ENCODE data around the gene PRKCE. TPM values are rescaled to one million over a fixed set of nuclear protein-coding genes. Genes with fewer than 3 reads are reported as not detected.

Gene PRKCE
- total and polyA plus RNA-seq, 2 experiments from 2014 or later = 9.6 to 11.9 TPM

DNA sequence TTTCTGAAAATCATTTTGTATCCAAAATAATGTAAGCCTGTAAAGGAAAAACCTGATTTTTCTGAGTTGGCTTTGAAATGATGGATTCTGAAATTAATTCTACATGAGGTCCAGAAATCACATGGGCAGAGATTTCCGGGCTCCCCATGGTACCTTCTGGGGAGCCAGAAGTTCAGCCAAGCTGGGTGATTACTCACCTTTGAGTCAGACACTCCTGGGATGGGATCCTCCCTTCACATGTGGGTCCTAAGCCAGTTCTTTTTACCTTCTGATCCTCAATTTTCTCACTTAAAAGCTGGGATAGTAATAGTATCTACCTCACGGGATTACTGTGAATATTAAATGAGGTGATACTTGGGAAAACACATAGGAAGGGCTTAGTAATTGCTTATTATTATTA is 465.9 kb downstream of the PRKCE start:
- WGBS (ENCODE audit: low lambda C conversion rate, missing lambda C conversion rate) = 98% methylated on average over 2 of the region's 2 CpGs
- Histone ChIP-seq H2AFZ (no peak overlapping the region), H4K20me1 (ENCODE audit: insufficient read depth, poor library complexity, severe bottlenecking) (no peaks in the 10 kb centered on the region), H3K36me3 (replicated peaks; ENCODE audit: insufficient read depth, low read depth) (no peaks in the 10 kb centered on the region), H3K27me3 (no peaks in the 10 kb centered on the region), H3K79me2 (no peaks in the 10 kb centered on the region), H3K4me1 (ENCODE audit: insufficient read depth) (peaks cover 13% of the 10 kb centered on the region), H3K4me3 (no peak overlapping the region), H3K9me2 (replicated peaks; ENCODE audit: insufficient read depth) (no peaks in the 10 kb centered on the region), H3K4me2 (no peak overlapping the region), H3K27ac (no peak overlapping the region), H3K9me3 (ENCODE audit: low read depth) (no peaks in the 10 kb centered on the region)
- TF ChIP-seq, protein P1, sequence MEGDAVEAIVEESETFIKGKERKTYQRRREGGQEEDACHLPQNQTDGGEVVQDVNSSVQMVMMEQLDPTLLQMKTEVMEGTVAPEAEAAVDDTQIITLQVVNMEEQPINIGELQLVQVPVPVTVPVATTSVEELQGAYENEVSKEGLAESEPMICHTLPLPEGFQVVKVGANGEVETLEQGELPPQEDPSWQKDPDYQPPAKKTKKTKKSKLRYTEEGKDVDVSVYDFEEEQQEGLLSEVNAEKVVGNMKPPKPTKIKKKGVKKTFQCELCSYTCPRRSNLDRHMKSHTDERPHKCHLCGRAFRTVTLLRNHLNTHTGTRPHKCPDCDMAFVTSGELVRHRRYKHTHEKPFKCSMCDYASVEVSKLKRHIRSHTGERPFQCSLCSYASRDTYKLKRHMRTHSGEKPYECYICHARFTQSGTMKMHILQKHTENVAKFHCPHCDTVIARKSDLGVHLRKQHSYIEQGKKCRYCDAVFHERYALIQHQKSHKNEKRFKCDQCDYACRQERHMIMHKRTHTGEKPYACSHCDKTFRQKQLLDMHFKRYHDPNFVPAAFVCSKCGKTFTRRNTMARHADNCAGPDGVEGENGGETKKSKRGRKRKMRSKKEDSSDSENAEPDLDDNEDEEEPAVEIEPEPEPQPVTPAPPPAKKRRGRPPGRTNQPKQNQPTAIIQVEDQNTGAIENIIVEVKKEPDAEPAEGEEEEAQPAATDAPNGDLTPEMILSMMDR (IDR thresholded peaks at IDR 0.05; ENCODE audit: poor library complexity) = no peak
- no peak for TF ChIP-seq EZH2 (IDR thresholded peaks at IDR 0.05; ENCODE audit: borderline replicate concordance)
- DNase-seq (ENCODE audit: low spot score) = no peak

DNA sequence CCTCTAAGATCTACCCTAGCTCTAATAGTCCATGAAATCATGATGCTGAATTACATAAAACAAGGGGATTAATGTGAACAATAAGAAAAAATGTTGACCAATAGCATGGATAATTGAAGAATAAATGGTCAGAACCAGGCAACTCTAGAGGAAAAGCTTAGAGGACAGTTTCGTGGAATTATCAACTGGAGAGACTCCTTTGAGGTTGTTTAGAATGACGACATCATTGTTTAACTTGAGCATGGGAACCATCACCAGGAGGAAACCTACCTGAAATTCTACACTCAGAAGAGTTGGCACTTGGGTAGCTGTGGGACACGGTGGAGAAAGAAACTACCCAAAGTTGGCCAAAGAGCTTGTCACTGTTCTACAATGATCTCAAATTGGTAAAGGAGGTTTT is 466.5 kb downstream of the PRKCE start:
- no peaks in the 10 kb centered on the region for H3K9me3 ChIP-seq (ENCODE audit: low read depth)
- 83% methylated on average over 3 of the region's 3 CpGs for whole genome bisulfite sequencing (ENCODE audit: low lambda C conversion rate, missing lambda C conversion rate)
- no peak overlapping the region for H3K4me3 ChIP-seq
- no peak overlapping the region for H3K27ac ChIP-seq
- H3K79me2 ChIP-seq = no peaks in the 10 kb centered on the region
- no peaks in the 10 kb centered on the region for H4K20me1 ChIP-seq (ENCODE audit: insufficient read depth, poor library complexity, severe bottlenecking)
- no peak overlapping the region for H3K4me2 ChIP-seq
- H3K9me2 ChIP-seq (replicated peaks; ENCODE audit: insufficient read depth) = no peaks in the 10 kb centered on the region
- H3K36me3 ChIP-seq (replicated peaks; ENCODE audit: insufficient read depth, low read depth) = no peaks in the 10 kb centered on the region
- DNase-seq (ENCODE audit: low spot score) = no peak
- no peak overlapping the region for H2AFZ ChIP-seq
- H3K4me1 ChIP-seq (ENCODE audit: insufficient read depth) = peaks cover 13% of the 10 kb centered on the region
- H3K27me3 ChIP-seq = no peaks in the 10 kb centered on the region
- TF ChIP-seq EZH2 (IDR thresholded peaks at IDR 0.05; ENCODE audit: borderline replicate concordance) (no peak), EZH2phosphoT487 (IDR thresholded peaks at IDR 0.05; ENCODE audit: low read depth, severe bottlenecking, unreplicated experiment) (no peak)
- TF ChIP-seq, protein P1 (IDR thresholded peaks at IDR 0.05; ENCODE audit: poor library complexity) = no peak

DNA sequence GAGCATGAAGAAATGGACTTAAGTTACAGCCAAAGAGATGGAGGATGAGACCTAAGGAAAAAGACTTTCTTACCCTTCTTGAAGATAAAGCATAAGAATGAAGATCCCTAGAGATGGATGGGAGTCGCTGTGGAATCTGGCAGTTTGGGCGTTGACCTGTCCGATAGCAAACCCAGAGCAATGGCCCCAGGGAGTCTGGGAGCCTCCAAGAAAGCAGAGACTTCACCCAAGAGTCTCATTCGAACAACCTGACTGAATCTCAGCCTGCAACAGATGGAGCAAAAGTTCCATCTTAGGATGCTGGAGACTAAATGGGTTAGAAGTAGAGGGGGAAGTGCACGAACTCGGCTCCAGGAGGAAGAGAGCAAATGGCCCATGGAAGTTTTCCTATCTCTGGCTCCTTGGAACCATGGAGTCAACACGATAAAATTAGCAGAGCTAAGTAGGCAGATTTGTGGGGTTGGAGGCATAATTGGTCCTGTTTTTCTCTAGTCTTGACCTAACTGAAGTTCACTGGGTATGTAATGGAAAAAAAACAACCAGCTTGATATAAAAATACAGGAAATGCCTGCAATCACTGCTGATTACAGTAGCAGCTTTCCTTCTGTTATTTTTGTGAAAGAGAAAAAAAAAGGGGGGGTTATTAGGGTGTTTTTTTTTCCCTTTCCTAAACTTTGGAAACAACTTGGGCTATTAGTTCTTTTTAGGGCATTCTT is 467.3 kb downstream of the PRKCE start:
- H3K4me3 ChIP-seq = no peak overlapping the region
- no peaks in the 10 kb centered on the region for H3K9me3 ChIP-seq (ENCODE audit: low read depth)
- H2AFZ ChIP-seq = no peak overlapping the region
- TF ChIP-seq, protein P1 (IDR thresholded peaks at IDR 0.05; ENCODE audit: poor library complexity) = no peak
- TF ChIP-seq EZH2 (IDR thresholded peaks at IDR 0.05; ENCODE audit: borderline replicate concordance) = no peak
- no peak for TF ChIP-seq EZH2phosphoT487 (IDR thresholded peaks at IDR 0.05; ENCODE audit: low read depth, severe bottlenecking, unreplicated experiment)
- no peaks in the 10 kb centered on the region for H3K36me3 ChIP-seq (replicated peaks; ENCODE audit: insufficient read depth, low read depth)
- H3K9me2 ChIP-seq (replicated peaks; ENCODE audit: insufficient read depth) = no peaks in the 10 kb centered on the region
- no peak overlapping the region for H3K4me2 ChIP-seq
- no peaks in the 10 kb centered on the region for H3K27me3 ChIP-seq
- WGBS (ENCODE audit: low lambda C conversion rate, missing lambda C conversion rate) = 92% methylated on average over 7 of the region's 7 CpGs
- H3K4me1 ChIP-seq (ENCODE audit: insufficient read depth) = peaks cover 13% of the 10 kb centered on the region
- H4K20me1 ChIP-seq (ENCODE audit: insufficient read depth, poor library complexity, severe bottlenecking) = no peaks in the 10 kb centered on the region
- H3K79me2 ChIP-seq = no peaks in the 10 kb centered on the region
- no peak for DNase-seq (ENCODE audit: low spot score)
- peak overlapping the region; percentile 31 for H3K27ac ChIP-seq
